ENCODE measurements around the gene PRPF8.

PRPF8 gene

DNA sequence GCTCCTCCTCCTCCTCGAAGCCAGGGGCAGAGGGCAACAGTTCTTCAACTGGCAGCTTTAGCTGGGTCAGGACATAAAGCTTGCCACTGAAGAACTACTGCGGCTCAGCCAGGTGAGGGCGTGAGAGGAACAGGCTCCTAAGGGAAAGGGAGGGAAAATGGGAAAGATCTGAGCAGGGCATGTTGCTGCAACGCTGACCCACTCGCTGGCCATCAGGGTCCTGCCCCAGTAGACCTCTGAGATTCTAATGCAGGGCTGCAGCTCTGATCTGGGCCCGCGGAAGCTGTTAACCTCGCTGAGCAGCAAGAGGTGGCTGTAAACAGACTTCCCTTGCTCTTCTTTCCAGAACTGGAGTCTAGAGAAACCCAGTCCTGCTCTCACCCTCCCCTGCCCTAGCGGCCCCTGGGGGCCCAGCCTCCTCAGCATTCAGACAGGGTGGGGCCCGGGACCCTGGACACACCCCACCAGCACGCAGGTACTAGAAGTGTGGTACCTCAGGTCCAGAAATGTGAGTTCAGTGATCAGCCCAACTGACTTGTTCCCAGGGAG, 29.3 kb upstream of the PRPF8 start:
- H3K4me2 ChIP-seq (ENCODE audit: low read length), result no peak overlapping the region
- H3K4me3 ChIP-seq (ENCODE audit: low read depth, low read length, poor library complexity, severe bottlenecking), result no peak overlapping the region
- no peaks in the 10 kb centered on the region for H3K79me2 ChIP-seq (ENCODE audit: insufficient read depth, low read length)
- TF ChIP-seq EZH2 (IDR thresholded peaks at IDR 0.05; ENCODE audit: borderline replicate concordance, low read length), result no peak
- TF ChIP-seq, protein P1, sequence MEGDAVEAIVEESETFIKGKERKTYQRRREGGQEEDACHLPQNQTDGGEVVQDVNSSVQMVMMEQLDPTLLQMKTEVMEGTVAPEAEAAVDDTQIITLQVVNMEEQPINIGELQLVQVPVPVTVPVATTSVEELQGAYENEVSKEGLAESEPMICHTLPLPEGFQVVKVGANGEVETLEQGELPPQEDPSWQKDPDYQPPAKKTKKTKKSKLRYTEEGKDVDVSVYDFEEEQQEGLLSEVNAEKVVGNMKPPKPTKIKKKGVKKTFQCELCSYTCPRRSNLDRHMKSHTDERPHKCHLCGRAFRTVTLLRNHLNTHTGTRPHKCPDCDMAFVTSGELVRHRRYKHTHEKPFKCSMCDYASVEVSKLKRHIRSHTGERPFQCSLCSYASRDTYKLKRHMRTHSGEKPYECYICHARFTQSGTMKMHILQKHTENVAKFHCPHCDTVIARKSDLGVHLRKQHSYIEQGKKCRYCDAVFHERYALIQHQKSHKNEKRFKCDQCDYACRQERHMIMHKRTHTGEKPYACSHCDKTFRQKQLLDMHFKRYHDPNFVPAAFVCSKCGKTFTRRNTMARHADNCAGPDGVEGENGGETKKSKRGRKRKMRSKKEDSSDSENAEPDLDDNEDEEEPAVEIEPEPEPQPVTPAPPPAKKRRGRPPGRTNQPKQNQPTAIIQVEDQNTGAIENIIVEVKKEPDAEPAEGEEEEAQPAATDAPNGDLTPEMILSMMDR (IDR thresholded peaks at IDR 0.05; ENCODE audit: low read length), result peak; percentile 52; the same call in 1 of the 2 replicates
- H3K36me3 ChIP-seq (ENCODE audit: insufficient read depth, low read length), result no peaks in the 10 kb centered on the region
- no peaks in the 10 kb centered on the region for H4K20me1 ChIP-seq (ENCODE audit: insufficient read depth, low read length)
- H3K4me1 ChIP-seq (ENCODE audit: insufficient read depth, low read length, severe bottlenecking), result peaks cover 29% of the 10 kb centered on the region
- no peak overlapping the region for H2AFZ ChIP-seq (ENCODE audit: low read length)
- peaks cover 4% of the 10 kb centered on the region; the same call in 1 of the 2 replicates for H3F3A ChIP-seq (ENCODE audit: insufficient read depth, low read length)
- no peaks in the 10 kb centered on the region for H3K9me2 ChIP-seq (ENCODE audit: low read depth, low read length)
- no peaks in the 10 kb centered on the region for H3K9me3 ChIP-seq (ENCODE audit: low read length)
- no peak overlapping the region for H3K9ac ChIP-seq (ENCODE audit: low read length)
- no peak overlapping the region for H3K27ac ChIP-seq (ENCODE audit: low read depth, low read length, poor library complexity, severe bottlenecking)
- peaks cover 4% of the 10 kb centered on the region; the same call in 1 of the 2 replicates for H3K27me3 ChIP-seq (ENCODE audit: insufficient read depth, low read length)

DNA sequence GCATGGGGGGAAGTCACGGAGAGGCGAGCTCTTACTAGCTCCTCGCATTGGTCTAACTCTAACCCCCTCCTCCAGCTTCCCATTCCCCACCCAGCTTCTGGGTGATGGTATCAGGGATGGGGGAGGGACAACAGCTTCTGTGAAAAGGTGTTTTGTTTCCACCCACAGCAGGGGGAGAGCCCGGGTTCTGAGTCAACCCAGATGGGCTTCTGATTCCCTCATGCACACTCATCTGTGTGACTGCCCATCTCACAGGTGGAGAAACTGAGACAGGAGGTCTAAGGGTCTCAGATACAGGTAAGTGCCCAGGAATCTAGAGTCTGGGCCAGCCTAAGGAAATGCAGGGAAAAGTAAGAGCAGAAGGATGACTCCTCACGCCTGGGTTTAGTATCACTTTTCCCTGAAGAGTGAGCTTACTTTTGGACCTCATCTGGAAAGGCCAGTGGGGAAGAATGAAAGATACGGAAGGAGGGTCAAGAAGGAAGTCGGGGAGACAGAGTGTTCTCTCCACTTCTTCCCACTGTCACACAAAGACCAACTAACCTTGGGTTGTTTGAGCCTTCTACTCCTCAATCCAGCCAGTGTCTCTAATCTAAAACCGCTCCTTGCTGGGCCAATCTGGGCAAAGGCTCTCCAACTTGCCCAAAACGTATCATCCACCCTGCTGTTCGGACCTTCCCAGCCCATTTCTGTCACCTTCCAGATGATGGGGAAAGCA, 28.7 kb upstream of the PRPF8 start:
- peaks cover 4% of the 10 kb centered on the region; the same call in 1 of the 2 replicates for H3K27me3 ChIP-seq (ENCODE audit: insufficient read depth, low read length)
- H3K4me1 ChIP-seq (ENCODE audit: insufficient read depth, low read length, severe bottlenecking), result peaks cover 27% of the 10 kb centered on the region
- 0 out of 2 replicates have a peak, but pooled peaks cover 4% of the 10 kb centered on the region for H3F3A ChIP-seq (ENCODE audit: insufficient read depth, low read length)
- H2AFZ ChIP-seq (ENCODE audit: low read length), result no peak overlapping the region
- no peaks in the 10 kb centered on the region for H3K36me3 ChIP-seq (ENCODE audit: insufficient read depth, low read length)
- H3K9me2 ChIP-seq (ENCODE audit: low read depth, low read length), result no peaks in the 10 kb centered on the region
- H3K4me2 ChIP-seq (ENCODE audit: low read length), result no peak overlapping the region
- no peak overlapping the region for H3K27ac ChIP-seq (ENCODE audit: low read depth, low read length, poor library complexity, severe bottlenecking)
- TF ChIP-seq, protein P1 (IDR thresholded peaks at IDR 0.05; ENCODE audit: low read length), result no peak
- TF ChIP-seq EZH2 (IDR thresholded peaks at IDR 0.05; ENCODE audit: borderline replicate concordance, low read length), result no peak
- H3K4me3 ChIP-seq (ENCODE audit: low read depth, low read length, poor library complexity, severe bottlenecking), result no peak overlapping the region
- no peaks in the 10 kb centered on the region for H3K9me3 ChIP-seq (ENCODE audit: low read length)
- H3K79me2 ChIP-seq (ENCODE audit: insufficient read depth, low read length), result no peaks in the 10 kb centered on the region
- H4K20me1 ChIP-seq (ENCODE audit: insufficient read depth, low read length), result no peaks in the 10 kb centered on the region
- no peak overlapping the region for H3K9ac ChIP-seq (ENCODE audit: low read length)

DNA sequence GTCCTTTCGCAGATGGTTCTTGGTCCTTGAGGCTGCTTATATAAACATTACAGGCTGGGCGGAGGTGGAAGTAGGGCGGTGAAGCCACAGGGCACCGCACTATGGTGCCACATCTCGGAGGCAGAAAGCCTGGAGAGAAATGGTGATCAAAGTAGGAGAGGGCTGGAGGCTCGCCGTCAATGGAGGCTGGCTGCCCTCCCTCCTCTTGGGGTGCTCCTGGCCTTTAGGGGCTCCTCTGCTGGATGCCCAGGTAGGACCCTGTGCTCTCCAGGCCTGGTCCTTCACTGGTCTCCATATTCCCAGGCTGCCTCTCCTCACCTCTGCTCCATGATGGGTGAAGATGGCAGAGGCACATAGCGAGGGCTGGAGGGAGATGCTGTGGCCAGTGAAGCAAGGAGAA, 27.6 kb upstream of the PRPF8 start:
- Histone ChIP-seq H3K27ac (ENCODE audit: low read depth, low read length, poor library complexity, severe bottlenecking) (no peak overlapping the region), H3F3A (ENCODE audit: insufficient read depth, low read length) (0 out of 2 replicates have a peak, but pooled peaks cover 4% of the 10 kb centered on the region), H3K9ac (ENCODE audit: low read length) (no peak overlapping the region), H3K9me2 (ENCODE audit: low read depth, low read length) (no peaks in the 10 kb centered on the region), H3K36me3 (ENCODE audit: insufficient read depth, low read length) (no peaks in the 10 kb centered on the region), H3K27me3 (ENCODE audit: insufficient read depth, low read length) (peaks cover 4% of the 10 kb centered on the region; the same call in 1 of the 2 replicates), H2AFZ (ENCODE audit: low read length) (no peak overlapping the region), H3K79me2 (ENCODE audit: insufficient read depth, low read length) (no peaks in the 10 kb centered on the region), H3K4me2 (ENCODE audit: low read length) (no peak overlapping the region), H3K4me1 (ENCODE audit: insufficient read depth, low read length, severe bottlenecking) (peaks cover 16% of the 10 kb centered on the region), H3K4me3 (ENCODE audit: low read depth, low read length, poor library complexity, severe bottlenecking) (no peak overlapping the region), H4K20me1 (ENCODE audit: insufficient read depth, low read length) (no peaks in the 10 kb centered on the region), H3K9me3 (ENCODE audit: low read length) (no peaks in the 10 kb centered on the region)
- TF ChIP-seq EZH2 (IDR thresholded peaks at IDR 0.05; ENCODE audit: borderline replicate concordance, low read length), result no peak
- TF ChIP-seq, protein P1 (IDR thresholded peaks at IDR 0.05; ENCODE audit: low read length), result no peak
